A549 (cell line): ENCODE measurements around the gene TAF13. TPM values are rescaled to one million over a fixed set of nuclear protein-coding genes. Genes with fewer than 3 reads are reported as not detected.

Source experiments
- ATAC-seq, 2 experiments: fragments of 200-7000 bp in 1 of 2; fragments of >200 bp in 1 of 2; cut with Nextera tagmentation in 1 of 2; cut with Tn5 transposase in 1 of 2; 3 replicates each; pipeline versions ENCODE4 v1.8.0 to v1.9.1; 2018 to 2020; ENCODE audit warnings: mild to moderate bottlenecking in 1 of 2, moderate library complexity in 1 of 2
- CTCF ChIA-PET: fragments of 300-600 bp; sonication (Branson Sonifier 250); formaldehyde crosslinking; extraction: SDS; loops from one replicate; lab custom pipeline; 2021; ENCODE audit warnings: antibody characterized with exemption, inconsistent platforms; lab: Yijun Ruan, JAX
- POLR2A ChIA-PET: fragments of 350-600 bp; formaldehyde crosslinking; extraction: SDS; loops from one replicate; lab custom pipeline; 2021; ENCODE audit warnings: antibody characterized with exemption, inconsistent platforms; lab: Yijun Ruan, JAX
- DNase-seq, 2 experiments: peaks; one replicate each; pipeline versions ENCODE4 v3.0.0 to v3.0.0-alpha.2; 2011 to 2016; ENCODE audit warnings: low read depth in 1 of 2, low spot score in 1 of 2
- FAIRE-seq: peaks from 2 replicates; lab custom pipeline; 2011; peaks lifted over from hg19 to GRCh38; lab: Jason Lieb, UNC
- H3K27ac ChIP-seq, 2 experiments: fragments of >200 bp; sonication (Bioruptor Twin); formaldehyde crosslinking; 3 replicates each; pipeline ENCODE4 v1.5.1; 2016 to 2017
- H3K4me1 ChIP-seq: fragments of >200 bp; sonication (Bioruptor Twin); formaldehyde crosslinking; 3 replicates; pipeline ENCODE4 v1.6.1; 2016
- H3K4me2 ChIP-seq: fragments of >200 bp; sonication (Bioruptor Twin); formaldehyde crosslinking; 3 replicates; pipeline ENCODE4 v1.6.1; 2016
- H3K4me3 ChIP-seq: fragments of >200 bp; sonication (Bioruptor Twin); formaldehyde crosslinking; 3 replicates; pipeline ENCODE4 v1.5.1; 2016
- H3K9me3 ChIP-seq: fragments of >200 bp; sonication (Bioruptor Twin); formaldehyde crosslinking; 3 replicates; pipeline ENCODE4 v1.6.1; 2016
- BHLHE40 ChIP-seq: IDR thresholded peaks from 2 replicates; pipeline ENCODE4 v1.6.1; 2012; ENCODE audit warnings: low read depth, low read length, inconsistent platforms
- CHD4 ChIP-seq: fragments of 200-600 bp; sonication (generic); IDR thresholded peaks from 2 replicates; pipeline ENCODE4 v1.6.1; 2016; ENCODE audit warnings: antibody characterized with exemption, mild to moderate bottlenecking, borderline replicate concordance
- E2F6 ChIP-seq: IDR thresholded peaks from 2 replicates; pipeline ENCODE4 v1.6.1; 2012; ENCODE audit warnings: low read depth, borderline replicate concordance
- ESRRA ChIP-seq: fragments of 150-350 bp; IDR thresholded peaks from 2 replicates; pipeline ENCODE4 v1.6.1; 2014; ENCODE audit warnings: mild to moderate bottlenecking, low read length, borderline replicate concordance
- HMGXB4 ChIP-seq: fragments of 250-450 bp; sonication (Bioruptor Pico); IDR thresholded peaks from 2 replicates; pipeline ENCODE4 v1.5.0; 2021; ENCODE audit warnings: mild to moderate bottlenecking, moderate library complexity, borderline replicate concordance
- HOXA7 ChIP-seq: fragments of 250-450 bp; sonication (Bioruptor Pico); IDR thresholded peaks from 2 replicates; pipeline ENCODE4 v1.5.0; 2020; ENCODE audit warnings: mild to moderate bottlenecking, moderate library complexity
- HOXB13 ChIP-seq: fragments of 250-450 bp; sonication (Bioruptor Pico); IDR thresholded peaks from 2 replicates; pipeline ENCODE4 v1.5.0; 2020; ENCODE audit warnings: low read depth, mild to moderate bottlenecking, moderate library complexity
- KDM1A ChIP-seq: fragments of 200-600 bp; sonication (generic); IDR thresholded peaks from 2 replicates; pipeline ENCODE4 v1.6.1; 2016; ENCODE audit warnings: low read depth, mild to moderate bottlenecking
- MAX ChIP-seq: IDR thresholded peaks from 2 replicates; pipeline ENCODE4 v1.6.1; 2012
- NFE2L2 ChIP-seq: fragments of 150-350 bp; conservative IDR thresholded peaks from 2 replicates; pipeline ENCODE4 v1.6.1; 2014; ENCODE audit warnings: low read length
- NR3C1 ChIP-seq: fragments of >200 bp; sonication (Bioruptor Twin); formaldehyde crosslinking; IDR thresholded peaks from 3 replicates; pipeline ENCODE4 v1.6.1; 2017
- POLR2AphosphoS2 ChIP-seq: conservative IDR thresholded peaks from 2 replicates; pipeline ENCODE4 v1.6.1; 2012; ENCODE audit warnings: low read length, improper control_type of control experiment, inconsistent platforms
- RFX5 ChIP-seq: fragments of 450-650 bp; IDR thresholded peaks from 2 replicates; pipeline ENCODE4 v1.7.1; 2014; ENCODE audit warnings: antibody characterized with exemption, mild to moderate bottlenecking, moderate library complexity
- TFCP2L1 ChIP-seq: fragments of 250-450 bp; sonication (Bioruptor Pico); IDR thresholded peaks from 2 replicates; pipeline ENCODE4 v1.5.0; 2021; ENCODE audit warnings: mild to moderate bottlenecking
- ZFP36 ChIP-seq: fragments of 450-650 bp; IDR thresholded peaks from 2 replicates; pipeline ENCODE4 v1.6.1; 2014; ENCODE audit warnings: borderline replicate concordance; ENCODE audit not compliant: partially characterized antibody
- ZNF302 ChIP-seq: fragments of 250-450 bp; sonication (Bioruptor Pico); IDR thresholded peaks from 2 replicates; pipeline ENCODE4 v1.9.0; 2021; ENCODE audit warnings: inconsistent platforms, mild to moderate bottlenecking, moderate library complexity
- WGBS: methylation state at CpG from one replicate; pipeline ENCODE4 v1.1.6; 2017; ENCODE audit errors: missing lambda C conversion rate; 5-methylcytosine and 5-hydroxymethylcytosine counted together
- polyA plus RNA-seq, 4 experiments: library from polyadenylated mRNA; depleted of rRNA in 3 of 4; stranded (reverse); fragments of >200 nt; fragmentation: RNase III in 1 of 4; extraction: RNeasy Plus Mini Kit Qiagen cat#74134 plus additional on column Dnase treatment in 1 of 4; gene quantifications; 2 replicates in 3 of 4; 3 replicates in 1 of 4; pipeline ENCODE4 v1.2.3, GENCODE V29; 2011 to 2017
- TF ChIP-seq, protein P1 (sequence below): fragments of 250-450 bp; sonication (Bioruptor Pico); IDR thresholded peaks from 2 replicates; pipeline ENCODE4 v1.5.0; 2020; ENCODE audit warnings: low read depth, mild to moderate bottlenecking, moderate library complexity

TAF13 gene
- polyA plus RNA-seq, 2 of the 4 experiments (the other 2 are of a cell fraction): 46.7 to 50.5 TPM

GRCh38 chr1:109099938-109100773, 24.4 kb upstream of the TAF13 start (continued):
- TF ChIP-seq NR3C1: no peak
- TF ChIP-seq RFX5: no peak

- POLR2A ChIA-PET: no interaction called here
- H3K4me3 ChIP-seq: no peak overlapping the region
- 52% methylated on average over 1 of the region's 1 CpG for WGBS
- CTCF ChIA-PET: interaction anchor here (1.0 to 1.7 kb wide), 3 partner anchors 9 to 16 kb away, joined by 3 to 6 read pairs (median 3); a partner anchor contains a TSS
- ATAC-seq (no peak), DNase-seq (no peak), FAIRE-seq (no peak)
- H3K4me1 ChIP-seq: peaks cover 15% of the 10 kb centered on the region
- H3K9me3 ChIP-seq: no peaks in the 10 kb centered on the region
- H3K4me2 ChIP-seq: no peak overlapping the region
- TF ChIP-seq TFCP2L1 (CRISPR knock-in tag): no peak
- TF ChIP-seq ESRRA: no peak
- TF ChIP-seq, protein P1, sequence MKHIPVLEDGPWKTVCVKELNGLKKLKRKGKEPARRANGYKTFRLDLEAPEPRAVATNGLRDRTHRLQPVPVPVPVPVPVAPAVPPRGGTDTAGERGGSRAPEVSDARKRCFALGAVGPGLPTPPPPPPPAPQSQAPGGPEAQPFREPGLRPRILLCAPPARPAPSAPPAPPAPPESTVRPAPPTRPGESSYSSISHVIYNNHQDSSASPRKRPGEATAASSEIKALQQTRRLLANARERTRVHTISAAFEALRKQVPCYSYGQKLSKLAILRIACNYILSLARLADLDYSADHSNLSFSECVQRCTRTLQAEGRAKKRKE (CRISPR knock-in tag): no peak
- no peak for TF ChIP-seq NFE2L2
- TF ChIP-seq POLR2AphosphoS2: no peak
- no peak for TF ChIP-seq E2F6
- TF ChIP-seq BHLHE40: no peak
- no peak for TF ChIP-seq MAX
- no peak overlapping the region for H3K27ac ChIP-seq
Measured at GRCh38 chr1:109096120-109096519, 20.3 kb upstream of the TAF13 start.

DNA sequence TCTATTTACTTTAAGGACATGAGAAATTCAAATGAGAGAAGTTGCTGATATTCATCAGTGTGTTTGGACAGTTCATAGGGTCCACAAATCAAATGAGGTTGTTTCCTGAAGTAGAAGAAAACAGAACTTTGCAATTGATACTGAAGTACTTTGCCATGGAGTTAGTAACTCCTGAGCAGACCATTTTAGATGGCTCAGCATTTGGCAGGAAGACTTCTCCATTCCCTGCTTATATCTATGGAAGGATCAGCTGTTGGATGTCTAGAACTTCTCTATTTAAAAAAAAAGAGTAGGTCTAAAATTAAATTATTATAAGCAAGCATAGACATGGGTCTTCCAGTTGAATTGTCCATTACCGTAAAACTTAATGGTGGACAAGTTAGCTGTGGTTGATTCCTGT, 19.8 kb upstream of the TAF13 start:
- ChIA-PET CTCF (interaction anchor here (1.0 to 1.7 kb wide), 3 partner anchors 9 to 17 kb away, joined by 3 to 6 read pairs (median 3); a partner anchor contains a TSS), POLR2A (no interaction called here)
- FAIRE-seq: no peak
- TF ChIP-seq MAX: no peak
- DNase-seq: no peak
- peaks cover 15% of the 10 kb centered on the region for H3K4me1 ChIP-seq
- H3K9me3 ChIP-seq: no peaks in the 10 kb centered on the region
- 97% methylated on average over 1 of the region's 1 CpG for WGBS
- no peak overlapping the region for H3K4me2 ChIP-seq
- no peak overlapping the region for H3K27ac ChIP-seq
- H3K4me3 ChIP-seq: no peak overlapping the region
- ATAC-seq: no peak

- ChIA-PET CTCF (interaction anchor here (0.9 kb wide), 1 partner anchor 18 kb away, joined by 4 read pairs; a partner anchor contains a TSS), POLR2A (no interaction called here)
- FAIRE-seq: no peak
- 95% methylated on average over 1 of the region's 1 CpG for WGBS
- no peak overlapping the region for H3K27ac ChIP-seq
- no peak overlapping the region for H3K4me2 ChIP-seq
- no peak for DNase-seq
- no peak for TF ChIP-seq ZNF302 (CRISPR knock-in tag)
- no peak for TF ChIP-seq HMGXB4 (CRISPR knock-in tag)
- TF ChIP-seq NR3C1: no peak
- no peak for TF ChIP-seq HOXB13 (CRISPR knock-in tag)
- no peak for TF ChIP-seq ZFP36
- TF ChIP-seq E2F6: no peak
- TF ChIP-seq CHD4: no peak
- no peak for TF ChIP-seq POLR2AphosphoS2
- no peak for TF ChIP-seq KDM1A
- no peak for TF ChIP-seq HOXA7 (CRISPR knock-in tag)
- H3K4me3 ChIP-seq: no peak overlapping the region
- no peaks in the 10 kb centered on the region for H3K9me3 ChIP-seq
- ATAC-seq: no peak
- H3K4me1 ChIP-seq: peaks cover 15% of the 10 kb centered on the region
Measured at GRCh38 chr1:109094871-109095270, 19.1 kb upstream of the TAF13 start.
